Epidermal melanocyte (primary cell): ENCODE results near the gene CXCR3.
"Not testable (repeated sequence)": the region's sequence is repeated elsewhere in the genome, so short reads cannot be mapped to it uniquely, and the experiment has no call there.

Experiments
- DNase-seq: peaks from one replicate; pipeline ENCODE4 v3.0.0; 2011; ENCODE audit warnings: low spot score; ENCODE audit not compliant: insufficient read length

CXCR3 gene

GRCh38 chrX:71618303-71618721 is at the start of gene CXCR3:
TSS of gene CXCR3 (minus strand) at chrX:71618511. CDS start at chrX:71618449, 62 bp downstream.
- no peak for DNase-seq

DNA sequence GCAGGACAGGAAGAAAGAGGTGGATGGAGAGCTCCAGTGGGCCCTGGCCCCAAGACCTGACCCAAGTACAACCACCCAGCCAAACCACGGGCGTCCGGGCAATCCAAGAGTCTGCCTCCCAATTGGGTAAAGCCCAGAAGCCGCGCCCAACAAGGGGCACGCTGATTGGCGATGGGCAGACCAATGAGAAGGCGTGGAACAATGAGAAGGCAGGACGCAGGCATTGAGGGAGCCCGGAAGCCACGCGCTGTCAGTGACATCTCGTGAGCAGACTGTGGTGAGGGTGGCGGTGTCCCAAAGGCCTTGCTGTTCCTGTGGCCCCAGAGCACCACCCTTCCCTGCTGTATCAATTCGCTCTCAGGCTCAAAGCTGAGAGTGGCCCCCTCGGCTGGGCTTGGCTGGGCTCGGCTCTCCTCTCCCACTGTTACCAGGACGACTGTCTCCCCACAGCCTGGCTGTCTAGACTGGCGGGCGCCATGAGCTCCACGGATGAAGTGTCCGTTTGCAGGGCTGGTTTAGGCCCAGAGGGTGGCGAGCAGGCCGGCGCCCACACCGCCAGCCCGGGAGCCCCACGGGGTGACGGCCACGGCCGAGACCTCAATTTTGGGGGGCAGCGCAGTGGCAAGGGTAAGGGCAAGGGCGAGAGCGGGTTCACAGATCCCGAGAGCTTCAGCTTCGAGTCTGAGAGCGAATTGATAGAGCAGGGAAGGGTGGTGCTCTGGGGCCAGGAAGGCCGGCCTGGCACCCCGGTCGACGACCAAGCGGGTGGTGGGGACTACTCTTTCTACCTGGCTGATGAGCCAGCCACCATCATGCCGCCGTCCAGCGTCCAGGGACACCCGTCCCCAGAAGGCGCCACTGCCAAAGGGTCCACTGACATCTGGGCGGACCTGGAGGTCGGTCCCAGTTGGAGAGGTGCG is 49.3 kb upstream of the CXCR3 start, which contains the start of gene LOC101059915:
TSS of gene LOC101059915 (plus strand) at position 219 of the 920 bp plus-strand sequence.
- no peak for DNase-seq

- no peak for DNase-seq
Observed at GRCh38 chrX:71666240-71667223, 48.2 kb upstream of the CXCR3 start.

GRCh38 chrX:71665747-71666146 is 47.4 kb upstream of the CXCR3 start:
- DNase-seq: no peak

GRCh38 chrX:71664889-71665491 is 46.7 kb upstream of the CXCR3 start:
- no peak for DNase-seq

DNA sequence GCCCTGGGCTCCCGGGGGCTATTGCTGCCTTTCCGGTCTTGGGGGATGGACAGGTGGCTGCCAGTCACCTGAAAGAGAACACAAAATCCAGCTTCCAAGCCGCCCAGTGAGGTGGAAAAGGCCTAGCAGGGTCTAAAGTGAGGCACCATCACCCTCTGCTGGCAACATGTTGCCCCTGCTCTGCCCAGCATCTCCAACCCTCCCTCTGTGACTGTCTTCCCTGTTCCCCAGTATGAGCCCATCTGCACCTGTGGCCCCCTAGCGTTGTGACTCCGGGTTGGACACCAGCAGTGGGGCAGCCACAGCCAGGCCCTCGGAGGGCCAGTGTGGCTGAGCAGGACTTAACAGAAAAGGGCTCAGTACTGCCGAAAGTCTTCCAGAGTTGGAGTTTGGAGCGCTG is 45.9 kb upstream of the CXCR3 start:
- not testable (repeated sequence) for DNase-seq

DNA sequence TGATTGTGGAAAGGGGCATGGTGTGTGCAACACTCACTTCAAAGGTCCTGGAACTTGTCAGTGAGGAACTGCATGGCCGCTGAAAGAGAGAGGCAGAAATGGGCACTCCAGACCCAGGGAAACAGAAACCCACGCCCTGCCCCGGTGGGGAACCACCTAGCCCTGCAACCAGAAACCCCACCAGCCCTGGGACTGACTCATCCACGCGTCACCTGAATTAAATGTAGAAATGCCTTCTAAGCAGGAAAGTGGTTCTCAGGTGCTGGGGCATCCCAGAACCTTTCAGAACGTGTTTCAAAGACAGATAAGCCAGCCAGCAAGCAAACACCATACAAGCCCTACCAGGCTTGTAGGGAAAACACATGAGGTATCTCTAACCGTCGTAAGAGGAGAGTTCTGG is 44.9 kb upstream of the CXCR3 start:
- DNase-seq: not testable (repeated sequence)

DNA sequence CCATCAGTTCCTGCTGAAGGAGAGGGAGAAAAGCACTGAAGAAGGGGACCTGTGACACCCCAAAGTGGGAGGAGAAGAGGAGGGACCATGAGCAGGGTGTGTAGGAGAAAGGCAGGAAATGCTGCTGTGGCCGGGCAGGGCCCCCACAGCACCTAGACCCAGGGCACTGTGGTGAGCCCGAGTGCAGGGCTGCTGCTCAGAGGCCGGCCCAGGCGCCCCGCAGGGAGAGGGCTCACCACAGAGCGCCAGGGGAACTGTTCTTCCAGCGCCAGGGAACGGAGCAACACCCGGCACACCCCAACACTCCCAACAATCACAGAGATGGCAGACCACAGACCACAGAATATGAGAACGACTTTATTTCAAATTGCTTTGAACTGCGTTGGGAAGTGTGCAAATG is 44.3 kb upstream of the CXCR3 start:
- not testable (repeated sequence) for DNase-seq

DNA sequence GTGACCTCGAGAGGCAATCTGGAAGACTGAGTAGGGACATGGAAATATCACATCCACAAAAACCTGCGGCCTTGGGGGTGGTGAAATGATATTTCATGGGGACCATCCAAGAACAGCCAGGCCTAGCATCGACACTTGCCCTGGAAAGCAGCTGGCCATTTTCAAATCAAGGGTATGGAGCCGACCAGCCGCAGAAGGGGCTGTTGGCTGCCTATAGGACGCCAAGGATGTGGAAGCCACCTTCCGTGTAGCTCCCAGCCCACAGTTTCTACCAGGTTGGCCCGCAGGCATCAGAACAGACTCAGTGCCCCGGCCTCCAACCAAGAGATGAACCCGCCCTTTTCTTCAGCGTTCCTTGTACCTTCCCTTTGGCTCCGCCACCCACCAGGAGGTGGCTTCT is 43.6 kb upstream of the CXCR3 start:
- no peak for DNase-seq

- DNase-seq: no peak
Observed at GRCh38 chrX:71660562-71661416, 42.5 kb upstream of the CXCR3 start.

DNA sequence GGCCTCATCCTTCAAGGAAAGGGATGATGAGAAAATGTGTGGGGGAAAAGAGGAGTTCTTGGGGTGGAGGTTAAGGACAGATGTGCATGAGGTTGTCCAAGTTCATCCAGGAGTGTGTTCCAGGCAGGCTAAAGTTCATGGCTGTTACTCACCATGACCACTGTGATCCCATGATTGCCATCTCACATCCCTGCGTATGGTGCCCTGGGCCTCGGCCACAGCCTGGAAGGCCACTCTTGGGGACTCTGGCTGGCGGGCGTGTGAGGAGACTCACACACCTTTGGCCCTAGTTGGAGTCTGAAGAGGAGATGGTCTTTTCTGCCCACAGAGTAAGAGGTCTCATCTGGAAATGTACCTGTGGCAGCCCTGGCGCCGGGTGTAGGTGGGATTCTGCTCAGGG is 41.6 kb upstream of the CXCR3 start:
- no peak for DNase-seq

DNA sequence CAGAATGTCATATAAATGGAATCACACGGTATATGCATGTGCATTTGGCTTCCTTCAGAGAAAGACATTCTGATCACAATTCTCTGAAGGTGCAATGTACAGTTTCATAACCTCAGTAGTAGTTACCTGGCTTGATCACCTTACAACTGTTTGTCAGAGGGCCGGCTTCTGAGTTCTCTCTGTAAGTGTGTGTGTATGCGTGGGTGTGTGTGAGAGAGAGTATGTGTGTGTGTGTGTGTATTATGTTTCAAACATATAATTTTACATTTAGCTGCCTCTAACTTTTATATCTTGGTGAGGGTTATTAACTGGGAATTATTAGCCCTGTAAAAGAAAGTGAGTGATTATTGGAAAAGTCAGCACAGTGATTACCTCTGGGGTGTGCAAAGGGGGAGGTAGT is 41.0 kb upstream of the CXCR3 start:
- no peak for DNase-seq

- DNase-seq: no peak
Observed at GRCh38 chrX:71657267-71657666, 39.0 kb upstream of the CXCR3 start.

DNA sequence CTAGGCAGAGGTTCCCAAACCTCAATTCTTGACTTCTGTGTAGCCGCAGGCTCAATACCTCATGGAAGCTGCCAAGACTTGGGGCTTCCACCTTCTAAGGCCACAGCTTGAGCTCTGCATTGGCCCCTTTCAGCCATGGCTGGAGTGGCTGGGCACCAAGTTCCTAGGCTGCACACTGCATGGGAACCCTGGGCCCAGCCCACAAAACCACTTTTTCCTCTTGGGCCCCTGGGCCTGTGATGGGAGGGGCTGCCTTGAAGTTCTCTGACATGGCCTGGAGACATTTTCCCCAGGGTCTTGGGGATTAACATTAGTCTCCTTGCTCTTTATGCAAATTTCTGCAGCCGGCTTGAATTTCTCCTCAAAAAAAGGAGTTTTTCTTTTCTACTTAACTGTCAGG is 35.0 kb upstream of the CXCR3 start:
- DNase-seq: no peak

DNA sequence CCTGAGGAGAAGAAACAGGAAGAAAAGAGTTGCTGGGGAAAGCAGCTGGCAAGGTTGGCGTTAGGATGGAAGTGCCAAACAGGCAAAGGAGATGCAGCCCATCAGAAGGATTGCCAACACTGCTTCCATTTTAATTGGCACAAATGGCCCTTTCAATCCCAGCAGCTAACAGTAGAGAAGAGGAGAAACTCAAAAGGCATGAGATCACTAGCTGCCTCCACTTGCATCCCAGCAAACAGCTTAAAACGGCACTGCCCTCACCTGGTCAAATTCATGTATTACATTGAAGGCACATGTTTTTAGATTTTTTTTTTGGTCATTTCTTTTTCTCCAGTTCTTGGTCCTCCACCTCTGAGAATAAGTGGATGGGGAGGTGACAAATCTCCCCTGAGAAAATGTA is 34.1 kb upstream of the CXCR3 start:
- DNase-seq: peak; percentile 33

GRCh38 chrX:71650333-71650969 is 32.1 kb upstream of the CXCR3 start:
- DNase-seq: no peak

DNA sequence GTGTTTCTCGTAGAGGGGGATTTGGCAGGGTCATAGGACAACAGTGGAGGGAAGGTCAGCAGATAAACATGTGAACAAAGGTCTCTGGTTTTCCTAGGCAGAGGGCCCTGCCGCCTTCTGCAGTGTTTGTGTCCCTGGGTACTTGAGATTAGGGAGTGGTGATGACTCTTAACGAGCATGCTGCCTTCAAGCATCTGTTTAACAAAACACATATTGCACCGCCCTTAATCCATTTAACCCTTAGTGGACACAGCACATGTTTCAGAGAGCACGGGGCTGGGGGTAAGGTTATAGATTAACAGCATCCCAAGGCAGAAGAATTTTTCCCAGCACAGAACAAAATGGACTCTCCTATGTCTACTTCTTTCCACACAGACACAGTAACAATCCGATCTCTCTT is 26.1 kb upstream of the CXCR3 start:
- DNase-seq: not testable (repeated sequence)

DNA sequence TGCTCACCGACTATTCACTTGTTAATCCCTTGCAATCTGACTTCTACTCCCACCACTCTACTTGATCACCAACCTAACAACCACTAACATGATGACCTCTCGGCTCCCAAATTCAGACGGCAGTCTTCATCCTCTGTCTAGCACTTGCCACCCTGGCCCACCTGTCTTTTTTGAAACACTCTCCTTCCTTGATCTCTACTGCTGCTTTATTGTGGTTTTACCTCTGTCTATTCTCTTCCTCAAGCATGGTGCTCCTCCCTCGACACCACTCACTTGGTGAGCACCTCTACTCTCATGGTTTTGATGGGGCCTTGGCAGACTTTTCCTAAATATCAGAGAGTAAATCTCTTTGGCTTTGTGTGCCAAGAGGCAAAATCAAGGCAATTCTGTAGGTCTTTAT is 21.7 kb upstream of the CXCR3 start:
- DNase-seq: no peak

DNA sequence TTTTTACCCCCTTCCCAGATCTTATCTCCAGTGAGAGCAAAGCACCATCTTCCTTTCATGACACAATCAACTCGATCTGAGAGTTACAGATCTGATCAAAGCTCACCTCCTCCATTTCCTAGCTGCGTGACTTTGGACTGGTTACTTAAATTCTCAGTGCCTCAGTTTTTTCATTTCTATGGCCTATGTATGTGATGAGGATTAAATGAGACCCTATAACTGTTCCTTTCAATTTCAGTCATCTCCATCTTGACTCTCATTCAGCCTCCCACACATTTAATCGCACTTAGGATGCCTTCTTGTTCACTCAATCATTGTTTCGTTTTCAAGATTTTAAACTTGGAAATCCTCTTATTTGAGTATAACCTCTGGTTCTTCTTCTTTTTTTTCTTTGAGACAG is 20.1 kb upstream of the CXCR3 start:
- DNase-seq: no peak

DNA sequence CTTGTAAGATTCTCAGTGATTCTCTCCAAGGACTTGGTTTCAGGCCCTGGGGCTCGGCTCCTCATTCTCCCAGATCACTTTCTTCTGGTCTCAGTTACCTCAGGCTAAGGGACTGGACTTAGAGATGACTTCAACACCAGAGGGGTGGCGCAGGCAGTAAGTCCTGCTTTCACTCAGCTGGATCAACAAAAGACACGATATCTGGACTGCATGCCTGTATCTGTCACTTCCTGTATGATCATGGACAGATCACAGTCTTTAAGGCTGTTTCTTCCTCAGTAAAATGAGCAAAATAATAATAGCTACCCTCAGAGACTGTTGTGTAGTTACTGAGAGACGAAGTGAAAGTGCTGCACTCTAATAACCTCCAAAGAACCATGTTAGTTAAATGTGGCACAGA is 19.5 kb upstream of the CXCR3 start:
- DNase-seq: no peak
